Lower leg skin (tissue), 4 donors: ENCODE data around the gene GLI3. TPM values are rescaled to one million over a fixed set of nuclear protein-coding genes. Genes with fewer than 3 reads are reported as not detected.

Experiments used
- DNase-seq, 2 donors: peaks; one replicate each; pipeline ENCODE4 v3.0.0-alpha.2; 2019; ENCODE audit warnings: low spot score in 2 of 2
- H3K4me3 ChIP-seq: fragments of 200-600 bp; sonication (generic); 2 replicates; pipeline ENCODE4 v1.5.1; 2017; ENCODE audit warnings: mild to moderate bottlenecking, low read depth; ENCODE audit not compliant: poor library complexity, severe bottlenecking
- CTCF ChIP-seq, 3 donors: fragments of 450-650 bp; IDR thresholded peaks; one replicate each; pipeline ENCODE4 v1.5.1; 2016; ENCODE audit warnings: antibody characterized with exemption in 3 of 3, mild to moderate bottlenecking in 3 of 3, moderate library complexity in 2 of 3
- POLR2A ChIP-seq, 2 donors: fragments of 450-650 bp; IDR thresholded peaks; one replicate each; pipeline ENCODE4 v1.6.1; 2016 to 2017; ENCODE audit warnings: antibody characterized with exemption in 2 of 2, mild to moderate bottlenecking in 1 of 2, moderate library complexity in 1 of 2
- WGBS, 2 donors: methylation state at CpG; one replicate each; pipeline ENCODE4 v1.1.5; 2018; 5-methylcytosine and 5-hydroxymethylcytosine counted together
- intact Hi-C: fragments of 100-400 bp; cut with DNase I; formaldehyde crosslinking; loops from one replicate; pipeline ENCODE4 v1.15.0; 2023; ENCODE audit warnings: low total_unique reads
- total RNA-seq, 4 donors: library from RNA; depleted of rRNA; stranded (reverse); fragments of >200 nt; gene quantifications; one replicate each; pipeline ENCODE4 v1.1.0, GENCODE V29; 2016

GLI3 gene
- total RNA-seq, 4 donors from 2014 or later = 16.4 to 28.2 (median 18.3) TPM

- H3K4me3 ChIP-seq = no peak overlapping the region
- DNase-seq = no peak
- intact Hi-C loops = no loop called here
- WGBS, 2 donors = 56 to 72% methylated on average over 20 of the region's 20 CpGs
- TF ChIP-seq POLR2A (IDR thresholded peaks at IDR 0.05) (no peak), CTCF (IDR thresholded peaks at IDR 0.05) (no peak)
Observed at GRCh38 chr7:42174391-42174912, 62.6 kb downstream of the GLI3 start.

- no peak overlapping the region for H3K4me3 ChIP-seq
- intact Hi-C loops = no loop called here
- no peak for DNase-seq
Observed at GRCh38 chr7:42170724-42171123, 66.3 kb downstream of the GLI3 start.

GRCh38 chr7:42168512-42168911 is 68.5 kb downstream of the GLI3 start:
- TF ChIP-seq POLR2A (IDR thresholded peaks at IDR 0.05) (no peak), CTCF (IDR thresholded peaks at IDR 0.05) (no peak)
- 92 to 95% methylated on average over 8 of the region's 8 CpGs for WGBS, 2 donors
- intact Hi-C loops = no loop called here

More at GRCh38 chr7:42170724-42171123, 66.3 kb downstream of the GLI3 start:
- TF ChIP-seq CTCF (IDR thresholded peaks at IDR 0.05) (no peak), POLR2A (IDR thresholded peaks at IDR 0.05) (no peak)

GRCh38 chr7:42167631-42168236 is 69.3 kb downstream of the GLI3 start:
- TF ChIP-seq CTCF (IDR thresholded peaks at IDR 0.05) = no peak
- TF ChIP-seq POLR2A (IDR thresholded peaks at IDR 0.05) = no peak
- no peak overlapping the region for H3K4me3 ChIP-seq
- intact Hi-C loops = no loop called here

More at GRCh38 chr7:42168512-42168911, 68.5 kb downstream of the GLI3 start:
- H3K4me3 ChIP-seq = no peak overlapping the region
- no peak for DNase-seq

GRCh38 chr7:42167206-42167605 is 69.8 kb downstream of the GLI3 start:
- WGBS, 2 donors = 43 to 48% methylated on average over 2 of the region's 2 CpGs
- no peak overlapping the region for H3K4me3 ChIP-seq
- intact Hi-C loops = no loop called here
- TF ChIP-seq POLR2A (IDR thresholded peaks at IDR 0.05) (no peak), CTCF (IDR thresholded peaks at IDR 0.05) (no peak)
- DNase-seq = no peak

More at GRCh38 chr7:42167631-42168236, 69.3 kb downstream of the GLI3 start:
- no peak for DNase-seq
